PC-3 (cell line): Measurements from ENCODE around the gene DNAJC6.

Experiments
- EZH2 ChIP-seq: fragments of 300-600 bp; sonication (generic); IDR thresholded peaks from one replicate; pipeline ENCODE4 v1.6.1; 2017; ENCODE audit warnings: antibody characterized with exemption, mild to moderate bottlenecking, low read length; ENCODE audit not compliant: unreplicated experiment
- TF ChIP-seq, protein P1 (sequence below): fragments of 300-600 bp; sonication (generic); conservative IDR thresholded peaks from 2 replicates; pipeline ENCODE4 v1.5.1; 2017; ENCODE audit warnings: antibody characterized with exemption, low read depth, mild to moderate bottlenecking, low read length

DNA sequence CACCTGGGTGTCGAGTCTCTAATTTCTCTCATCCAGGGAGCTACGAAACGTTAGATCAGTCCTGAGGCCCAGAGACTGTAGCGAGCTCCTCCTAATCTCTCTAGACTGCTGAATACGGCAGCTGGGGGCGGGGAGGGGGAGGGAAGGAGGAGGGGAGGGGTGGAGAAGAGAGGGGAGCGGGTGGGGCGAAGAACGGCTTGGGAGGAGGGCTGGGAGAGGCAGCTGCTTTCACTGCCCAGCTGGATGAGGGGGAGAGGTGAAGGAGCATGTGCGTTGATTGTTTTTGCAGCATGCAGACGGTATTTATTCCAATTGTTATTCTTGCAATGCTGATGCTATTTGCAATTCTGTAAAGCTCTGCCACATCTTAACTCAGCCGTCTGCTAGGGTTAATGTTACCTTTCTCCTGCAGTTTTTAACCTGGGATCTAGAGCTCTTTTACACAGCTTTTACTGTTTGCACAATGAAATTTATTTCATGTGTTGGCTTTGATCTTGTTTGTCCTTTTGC, 790 bp downstream of the DNAJC6 start:
- TF ChIP-seq EZH2: no peak
- TF ChIP-seq, protein P1, sequence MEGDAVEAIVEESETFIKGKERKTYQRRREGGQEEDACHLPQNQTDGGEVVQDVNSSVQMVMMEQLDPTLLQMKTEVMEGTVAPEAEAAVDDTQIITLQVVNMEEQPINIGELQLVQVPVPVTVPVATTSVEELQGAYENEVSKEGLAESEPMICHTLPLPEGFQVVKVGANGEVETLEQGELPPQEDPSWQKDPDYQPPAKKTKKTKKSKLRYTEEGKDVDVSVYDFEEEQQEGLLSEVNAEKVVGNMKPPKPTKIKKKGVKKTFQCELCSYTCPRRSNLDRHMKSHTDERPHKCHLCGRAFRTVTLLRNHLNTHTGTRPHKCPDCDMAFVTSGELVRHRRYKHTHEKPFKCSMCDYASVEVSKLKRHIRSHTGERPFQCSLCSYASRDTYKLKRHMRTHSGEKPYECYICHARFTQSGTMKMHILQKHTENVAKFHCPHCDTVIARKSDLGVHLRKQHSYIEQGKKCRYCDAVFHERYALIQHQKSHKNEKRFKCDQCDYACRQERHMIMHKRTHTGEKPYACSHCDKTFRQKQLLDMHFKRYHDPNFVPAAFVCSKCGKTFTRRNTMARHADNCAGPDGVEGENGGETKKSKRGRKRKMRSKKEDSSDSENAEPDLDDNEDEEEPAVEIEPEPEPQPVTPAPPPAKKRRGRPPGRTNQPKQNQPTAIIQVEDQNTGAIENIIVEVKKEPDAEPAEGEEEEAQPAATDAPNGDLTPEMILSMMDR: no peak
